ENCODE data around the gene PCGF5. TPM values are rescaled to one million over a fixed set of nuclear protein-coding genes. Genes with fewer than 3 reads are reported as not detected.

Gene PCGF5
- total and polyA plus RNA-seq, 2 of the 8 experiments (the other 6 are each of a cell fraction or from before 2014, with no cell fraction given), result 5.8 to 8.4 TPM

- CTCF ChIA-PET (ENCODE audit: partially characterized antibody), result interaction anchor here (1.0 to 1.8 kb wide), 3 partner anchors 39 to 205 kb away, joined by 3 to 5 read pairs (median 3); no protein-coding TSS in a partner anchor
- H2BK12ac ChIP-seq (ENCODE audit: low read depth, low read length), result no peak overlapping the region
- H3K36me3 ChIP-seq (ENCODE audit: control insufficient read depth in 2 of 4, insufficient read depth in 4 of 4, low read length in 3 of 4), result no peaks in the 10 kb centered on the region
- H3K56ac ChIP-seq (replicated peaks; ENCODE audit: insufficient read length, low read depth, low read length), result no peak overlapping the region
- no peaks in the 10 kb centered on the region for H3K79me1 ChIP-seq (ENCODE audit: low read depth, low read length)
- no peak overlapping the region for H2BK15ac ChIP-seq (ENCODE audit: low read length)
- no peaks in the 10 kb centered on the region for H3K27me3 ChIP-seq (replicated peaks in 1 of 4; ENCODE audit: control insufficient read depth in 3 of 4, extremely low read depth in 1 of 4, insufficient read depth in 3 of 4, low read length in 3 of 4)
- WGBS, 2 experiments (ENCODE audit: extremely low coverage in 1 of 2, insufficient coverage in 1 of 2, insufficient read length in 1 of 2, insufficient replicate concordance in 2 of 2, low coverage in 1 of 2, low lambda C conversion rate in 2 of 2, missing lambda C conversion rate in 1 of 2), result 74% methylated on average over 2 of the region's 2 CpGs; no CpG with 5 or more reads in 1 of the 2 experiments
- no peak overlapping the region for H2BK120ac ChIP-seq (replicated peaks; ENCODE audit: low read depth, low read length)
- H4K8ac ChIP-seq (ENCODE audit: extremely low read depth, insufficient read depth, low read length), result no peak overlapping the region
- DNase-seq (ENCODE audit: low read depth in 1 of 2, low spot score in 2 of 2) (no peak), FAIRE-seq (no peak)
- POLR2A ChIA-PET (ENCODE audit: partially characterized antibody), result no interaction called here
- no peak overlapping the region for H2AK5ac ChIP-seq (ENCODE audit: low read depth, low read length)
- H3K9me3 ChIP-seq (ENCODE audit: insufficient read depth in 2 of 2, low read depth in 1 of 2, low read length in 1 of 2), result no peaks in the 10 kb centered on the region
- no peak overlapping the region for H3K18ac ChIP-seq (ENCODE audit: extremely low read depth, low read length)
- H4K20me1 ChIP-seq (replicated peaks in 1 of 2; ENCODE audit: control insufficient read depth in 1 of 2, insufficient read depth in 2 of 2, low read length in 2 of 2), result no peaks in the 10 kb centered on the region
- H3K79me2 ChIP-seq (ENCODE audit: control insufficient read depth in 1 of 2, insufficient read depth in 2 of 2, low read length in 2 of 2), result no peaks in the 10 kb centered on the region
- no peaks in the 10 kb centered on the region for H3K4me1 ChIP-seq (replicated peaks in 1 of 4; ENCODE audit: control insufficient read depth in 3 of 4, insufficient read depth in 4 of 4, low read length in 3 of 4)
- no peak overlapping the region for H4K5ac ChIP-seq (ENCODE audit: insufficient read length, low read depth, low read length)
- no peak overlapping the region for H3K27ac ChIP-seq (ENCODE audit: low read depth, low read length)
- no peak overlapping the region for H2BK5ac ChIP-seq (ENCODE audit: low read depth, low read length)
- H3K9ac ChIP-seq (replicated peaks in 1 of 4; ENCODE audit: extremely low read depth in 1 of 4, low read depth in 3 of 4, low read length in 3 of 4), result no peak overlapping the region
- no peak overlapping the region for H4K91ac ChIP-seq (replicated peaks; ENCODE audit: insufficient read length, low read length)
- no peak overlapping the region for H3K4me3 ChIP-seq (ENCODE audit: extremely low read depth in 1 of 4, insufficient read depth in 2 of 4, low read depth in 3 of 4, low read length in 4 of 4)
- H2AFZ ChIP-seq (ENCODE audit: low read length), result no peak overlapping the region
- no peaks in the 10 kb centered on the region for H3K23me2 ChIP-seq (ENCODE audit: low read depth, low read length)
- H3K4ac ChIP-seq (replicated peaks; ENCODE audit: insufficient read length, low read depth, low read length), result no peak overlapping the region
- no peak overlapping the region for H2BK20ac ChIP-seq (ENCODE audit: low read length)
- no peak overlapping the region for H3K14ac ChIP-seq (ENCODE audit: insufficient read length)
- no peak overlapping the region for H3K4me2 ChIP-seq (ENCODE audit: insufficient read depth in 1 of 2, low read depth in 2 of 2, low read length in 2 of 2)
- no peak overlapping the region for H3K23ac ChIP-seq (ENCODE audit: insufficient read length)
- no peak for TF ChIP-seq SIX5 (IDR thresholded peaks at IDR 0.05; ENCODE audit: low read depth, low read length)
- TF ChIP-seq HDAC6 (IDR thresholded peaks at IDR 0.05; ENCODE audit: low read depth, low read length), result no peak
- no peak for TF ChIP-seq TEAD4 (IDR thresholded peaks at IDR 0.05; ENCODE audit: low read depth, low read length)
- no peak for TF ChIP-seq CHD2 (IDR thresholded peaks at IDR 0.05; ENCODE audit: low read length)
- no peak for TF ChIP-seq MAX (IDR thresholded peaks at IDR 0.05)
- no peak for TF ChIP-seq SP4 (IDR thresholded peaks at IDR 0.05; ENCODE audit: low read length)
- TF ChIP-seq POLR2AphosphoS5 (IDR thresholded peaks at IDR 0.05; ENCODE audit: low read depth, low read length), result no peak
- TF ChIP-seq RAD21 (IDR thresholded peaks at IDR 0.05 in 1 of 2, conservative IDR thresholded peaks at IDR 0.05 in 1 of 2; ENCODE audit: low read depth in 2 of 2, low read length in 2 of 2), result no peak
- no peak for TF ChIP-seq GABPA (IDR thresholded peaks at IDR 0.05; ENCODE audit: borderline replicate concordance, insufficient read depth, low read length)
- TF ChIP-seq TAF1 (IDR thresholded peaks at IDR 0.05; ENCODE audit: low read depth, low read length), result no peak
- TF ChIP-seq ATF3 (IDR thresholded peaks at IDR 0.05; ENCODE audit: insufficient read depth, low read depth, low read length), result no peak
- TF ChIP-seq NRF1 (IDR thresholded peaks at IDR 0.05; ENCODE audit: low read depth, low read length), result no peak
- TF ChIP-seq CEBPB (IDR thresholded peaks at IDR 0.05; ENCODE audit: low read depth, low read length), result no peak
- no peak for TF ChIP-seq JUND (IDR thresholded peaks at IDR 0.05; ENCODE audit: low read length)
- TF ChIP-seq TAF7 (optimal IDR thresholded peaks at IDR 0.05; ENCODE audit: borderline replicate concordance, low read depth, low read length), result no peak
Measured at GRCh38 chr10:91211675-91212074, 8.8 kb upstream of the PCGF5 start.
